Panc1 (cell line): ENCODE results near the gene CFLAR.

Experiments
- CTCF ChIP-seq: fragments of 450-650 bp; IDR thresholded peaks from 2 replicates; pipeline ENCODE4 v1.5.1; 2017; ENCODE audit warnings: mild to moderate bottlenecking
- POLR2AphosphoS5 ChIP-seq: IDR thresholded peaks from 2 replicates; pipeline ENCODE4 v1.6.1; 2012; ENCODE audit warnings: mild to moderate bottlenecking, low read depth, low read length, moderate library complexity

- no peak for TF ChIP-seq CTCF
- TF ChIP-seq POLR2AphosphoS5 = no peak
Measured at GRCh38 chr2:201128033-201128432, 12.1 kb downstream of the CFLAR start.
